K562 (cell line): ENCODE measurements around the gene PIP5KL1. TPM values are rescaled to one million over a fixed set of nuclear protein-coding genes. Genes with fewer than 3 reads are reported as not detected.
A peak's percentile ranks its signal among the peaks of the same experiment; 100 is the strongest.

Source experiments
- CTBP1 ChIP-seq: fragments of 450-650 bp; IDR thresholded peaks from 2 replicates; pipeline ENCODE4 v1.6.1; 2016; ENCODE audit warnings: borderline replicate concordance
- FOSL1 ChIP-seq: fragments of 200-800 bp; sonication (Bioruptor generic); conservative IDR thresholded peaks from 2 replicates; pipeline ENCODE4 v1.6.1; 2016; ENCODE audit warnings: missing genetic modification characterization, missing compliant biosample characterization
- JUN ChIP-seq, 2 experiments: sonication (generic) in 1 of 2; formaldehyde crosslinking in 1 of 2; IDR thresholded peaks; 2 replicates each; pipeline versions ENCODE4 v1.6.1 to v1.8.0; 2012 to 2022; ENCODE audit warnings: borderline replicate concordance in 2 of 2, mild to moderate bottlenecking in 2 of 2, improper control_type of control experiment in 1 of 2, low read depth in 1 of 2, low read length in 1 of 2, missing genetic modification reagents in 1 of 2
- RREB1 ChIP-seq: fragments of 250-450 bp; sonication (Bioruptor Pico); IDR thresholded peaks from 2 replicates; pipeline ENCODE4 v1.4.0; 2020
- polyA plus RNA-seq, 8 experiments: library from polyadenylated mRNA; depleted of rRNA in 4 of 8; stranded (reverse) in 5 of 8; unstranded in 3 of 8; fragments of >200 nt; fragmentation: Nextera tagmentation in 2 of 8; fragmentation: Illumina TruSeq in 1 of 8; extraction: Ambion mirVana in 2 of 8; extraction: Trizol in 1 of 8; gene quantifications; 2 replicates each; pipeline versions ENCODE4 v1.2.1 to v1.2.3, GENCODE V29; 2011 to 2014; ENCODE audit warnings: inconsistent platforms in 1 of 8, missing spikeins in 1 of 8
- total RNA-seq, 7 experiments: library from RNA; depleted of rRNA in 6 of 7; stranded (reverse); fragments of >200 nt in 6 of 7; fragmentation: Illumina TruSeq in 2 of 7; extraction: Trizol in 2 of 7; gene quantifications; 2 replicates each; pipeline versions ENCODE4 v1.2.1 to v1.2.3, GENCODE V29; 2011 to 2021; ENCODE audit warnings: low replicate concordance in 1 of 7

PIP5KL1 gene
- total and polyA plus RNA-seq, 9 of the 15 experiments (the other 6 are each of a cell fraction or from before 2014, with no cell fraction given), result 0.18 to 4.8 (median 1.2) TPM

- TF ChIP-seq RREB1 (CRISPR knock-in tag) (0 out of 2 replicates have a peak, but pooled peaks have one; percentile 40), JUN (IDR thresholded peaks at IDR 0.05; ENCODE audit: borderline replicate concordance, low read depth, low read length) (peak; percentile 73), JUN (CRISPR knock-in tag; IDR thresholded peaks at IDR 0.05; ENCODE audit: borderline replicate concordance) (no peak), CTBP1 (0 out of 2 replicates have a peak, but pooled peaks have one; percentile 20), FOSL1 (tag) (peak; percentile 86)
Measured at GRCh38 chr9:127968042-127968441, 37.5 kb upstream of the PIP5KL1 start (continued).
